A549 (cell line): ENCODE results near the gene PRKCQ.

Experiments used
- CEBPB ChIP-seq, 2 experiments: fragments of >200 bp in 1 of 2; sonication (Bioruptor Twin) in 1 of 2; formaldehyde crosslinking in 1 of 2; IDR thresholded peaks; 2 replicates each; pipeline ENCODE4 v1.6.1; 2012 to 2016
- CHD2 ChIP-seq: fragments of 150-350 bp; IDR thresholded peaks from 2 replicates; pipeline ENCODE4 v1.6.1; 2014; ENCODE audit warnings: low read length; ENCODE audit not compliant: partially characterized antibody
- CTCF ChIP-seq: fragments of >200 bp; sonication (Bioruptor Twin); formaldehyde crosslinking; IDR thresholded peaks from 3 replicates; pipeline ENCODE4 v1.5.1; 2016
- ELK1 ChIP-seq: fragments of 150-350 bp; IDR thresholded peaks from 2 replicates; pipeline ENCODE4 v1.6.1; 2014; ENCODE audit warnings: low read depth, mild to moderate bottlenecking, low read length
- EP300 ChIP-seq, 2 experiments: fragments of >200 bp; sonication (Bioruptor Twin); formaldehyde crosslinking; IDR thresholded peaks; 2 replicates in 1 of 2; 3 replicates in 1 of 2; pipeline ENCODE4 v1.6.1; 2016 to 2017
- HDAC2 ChIP-seq: fragments of 200-600 bp; sonication (generic); IDR thresholded peaks from 2 replicates; pipeline ENCODE4 v1.6.1; 2016
- KDM1A ChIP-seq: fragments of 200-600 bp; sonication (generic); IDR thresholded peaks from 2 replicates; pipeline ENCODE4 v1.6.1; 2016; ENCODE audit warnings: low read depth, mild to moderate bottlenecking
- NPAS2 ChIP-seq: fragments of 250-450 bp; sonication (Bioruptor Pico); IDR thresholded peaks from 2 replicates; pipeline ENCODE4 v1.8.0; 2022; ENCODE audit warnings: mild to moderate bottlenecking, moderate library complexity, borderline replicate concordance
- NR3C1 ChIP-seq: fragments of >200 bp; sonication (Bioruptor Twin); formaldehyde crosslinking; IDR thresholded peaks from 3 replicates; pipeline ENCODE4 v1.6.1; 2017
- POLR2A ChIP-seq: IDR thresholded peaks from 2 replicates; pipeline ENCODE4 v1.6.1; 2012; ENCODE audit warnings: mild to moderate bottlenecking, low read length
- RCOR1 ChIP-seq: fragments of 150-350 bp; IDR thresholded peaks from 2 replicates; pipeline ENCODE4 v1.6.1; 2014; ENCODE audit warnings: antibody characterized with exemption, low read length, low read depth
- ZSCAN20 ChIP-seq: fragments of 250-450 bp; sonication (Bioruptor Pico); IDR thresholded peaks from 2 replicates; pipeline ENCODE4 v1.8.0; 2022; ENCODE audit warnings: mild to moderate bottlenecking, moderate library complexity
- TF ChIP-seq, protein P1 (sequence below): fragments of 450-650 bp; IDR thresholded peaks from 2 replicates; pipeline ENCODE4 v1.6.1; 2014; ENCODE audit warnings: antibody characterized with exemption

DNA sequence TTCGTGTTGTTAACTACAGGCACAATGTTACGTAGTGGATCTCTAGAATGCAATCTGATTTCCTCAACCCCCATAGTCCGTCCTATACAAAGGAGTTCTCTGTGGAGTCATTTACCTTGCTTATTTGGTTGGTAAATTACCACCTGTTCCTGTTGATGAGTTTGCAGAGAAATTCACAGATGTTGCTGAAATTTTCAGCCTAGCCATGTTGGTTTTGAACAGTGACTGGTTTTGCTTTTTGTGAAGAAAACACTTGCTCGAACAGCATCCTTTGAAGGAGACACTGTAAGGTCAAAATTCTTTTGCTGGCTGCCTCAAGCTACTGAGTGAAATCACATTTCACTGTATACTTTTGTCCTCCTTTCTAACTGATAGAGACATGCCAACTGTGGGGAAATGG is 15.4 kb upstream of the PRKCQ start:
- no peak for TF ChIP-seq NR3C1
- TF ChIP-seq, protein P1, sequence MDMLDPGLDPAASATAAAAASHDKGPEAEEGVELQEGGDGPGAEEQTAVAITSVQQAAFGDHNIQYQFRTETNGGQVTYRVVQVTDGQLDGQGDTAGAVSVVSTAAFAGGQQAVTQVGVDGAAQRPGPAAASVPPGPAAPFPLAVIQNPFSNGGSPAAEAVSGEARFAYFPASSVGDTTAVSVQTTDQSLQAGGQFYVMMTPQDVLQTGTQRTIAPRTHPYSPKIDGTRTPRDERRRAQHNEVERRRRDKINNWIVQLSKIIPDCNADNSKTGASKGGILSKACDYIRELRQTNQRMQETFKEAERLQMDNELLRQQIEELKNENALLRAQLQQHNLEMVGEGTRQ = no peak
- TF ChIP-seq CTCF = no peak
- TF ChIP-seq CHD2 = no peak
- TF ChIP-seq KDM1A = no peak
- TF ChIP-seq RCOR1 = no peak
- no peak for TF ChIP-seq CEBPB (IDR thresholded peaks at IDR 0.05)
- no peak for TF ChIP-seq ZSCAN20 (CRISPR knock-in tag)
- no peak for TF ChIP-seq EP300 (IDR thresholded peaks at IDR 0.05)
- TF ChIP-seq ELK1 = no peak
- TF ChIP-seq NPAS2 (CRISPR knock-in tag) = no peak
- no peak for TF ChIP-seq POLR2A
- no peak for TF ChIP-seq HDAC2
